AG09319 (cell line): ENCODE measurements around the gene FCER1G.

Experiments
- DNase-seq: peaks from one replicate; pipeline ENCODE4 v3.0.0-alpha.2; 2010; ENCODE audit warnings: low read depth; ENCODE audit errors: extremely low read depth
- TF ChIP-seq, protein P1 (sequence below): IDR thresholded peaks from 2 replicates; pipeline ENCODE4 v1.5.1; 2011; ENCODE audit warnings: low read depth, mild to moderate bottlenecking, inconsistent platforms, low read length, moderate library complexity

The FCER1G gene

GRCh38 chr1:161187311-161187710, 27.8 kb upstream of the FCER1G start:
- DNase-seq = no peak
- TF ChIP-seq, protein P1, sequence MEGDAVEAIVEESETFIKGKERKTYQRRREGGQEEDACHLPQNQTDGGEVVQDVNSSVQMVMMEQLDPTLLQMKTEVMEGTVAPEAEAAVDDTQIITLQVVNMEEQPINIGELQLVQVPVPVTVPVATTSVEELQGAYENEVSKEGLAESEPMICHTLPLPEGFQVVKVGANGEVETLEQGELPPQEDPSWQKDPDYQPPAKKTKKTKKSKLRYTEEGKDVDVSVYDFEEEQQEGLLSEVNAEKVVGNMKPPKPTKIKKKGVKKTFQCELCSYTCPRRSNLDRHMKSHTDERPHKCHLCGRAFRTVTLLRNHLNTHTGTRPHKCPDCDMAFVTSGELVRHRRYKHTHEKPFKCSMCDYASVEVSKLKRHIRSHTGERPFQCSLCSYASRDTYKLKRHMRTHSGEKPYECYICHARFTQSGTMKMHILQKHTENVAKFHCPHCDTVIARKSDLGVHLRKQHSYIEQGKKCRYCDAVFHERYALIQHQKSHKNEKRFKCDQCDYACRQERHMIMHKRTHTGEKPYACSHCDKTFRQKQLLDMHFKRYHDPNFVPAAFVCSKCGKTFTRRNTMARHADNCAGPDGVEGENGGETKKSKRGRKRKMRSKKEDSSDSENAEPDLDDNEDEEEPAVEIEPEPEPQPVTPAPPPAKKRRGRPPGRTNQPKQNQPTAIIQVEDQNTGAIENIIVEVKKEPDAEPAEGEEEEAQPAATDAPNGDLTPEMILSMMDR = no peak

- TF ChIP-seq, protein P1 = no peak
- no peak for DNase-seq
Measured at GRCh38 chr1:161188381-161188780, 26.7 kb upstream of the FCER1G start.

GRCh38 chr1:161189036-161189435, 26.1 kb upstream of the FCER1G start:
- DNase-seq = no peak
- TF ChIP-seq, protein P1 = no peak

GRCh38 chr1:161190962-161191521, 24.1 kb upstream of the FCER1G start:
- no peak for DNase-seq
- TF ChIP-seq, protein P1 = no peak

DNA sequence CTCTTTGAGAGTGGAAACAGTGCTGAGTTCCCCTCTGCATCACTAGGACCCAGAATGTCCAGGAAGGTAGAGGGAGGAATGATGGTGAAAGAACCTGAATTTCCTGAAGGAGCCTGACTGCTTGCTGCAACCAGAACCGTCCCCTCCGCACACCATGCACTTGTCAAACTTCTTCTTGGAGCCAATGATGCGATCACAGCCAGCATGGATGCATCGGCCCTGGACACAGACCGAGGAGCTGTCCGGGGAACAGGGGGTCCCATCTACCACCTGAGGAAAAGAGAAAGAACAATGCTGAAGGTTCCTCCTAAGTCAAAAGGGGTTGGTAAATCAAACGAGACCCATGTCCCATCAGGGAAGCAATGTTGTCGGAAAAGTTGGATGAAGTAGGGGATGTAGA, 23.1 kb upstream of the FCER1G start:
- TF ChIP-seq, protein P1 = no peak

DNA sequence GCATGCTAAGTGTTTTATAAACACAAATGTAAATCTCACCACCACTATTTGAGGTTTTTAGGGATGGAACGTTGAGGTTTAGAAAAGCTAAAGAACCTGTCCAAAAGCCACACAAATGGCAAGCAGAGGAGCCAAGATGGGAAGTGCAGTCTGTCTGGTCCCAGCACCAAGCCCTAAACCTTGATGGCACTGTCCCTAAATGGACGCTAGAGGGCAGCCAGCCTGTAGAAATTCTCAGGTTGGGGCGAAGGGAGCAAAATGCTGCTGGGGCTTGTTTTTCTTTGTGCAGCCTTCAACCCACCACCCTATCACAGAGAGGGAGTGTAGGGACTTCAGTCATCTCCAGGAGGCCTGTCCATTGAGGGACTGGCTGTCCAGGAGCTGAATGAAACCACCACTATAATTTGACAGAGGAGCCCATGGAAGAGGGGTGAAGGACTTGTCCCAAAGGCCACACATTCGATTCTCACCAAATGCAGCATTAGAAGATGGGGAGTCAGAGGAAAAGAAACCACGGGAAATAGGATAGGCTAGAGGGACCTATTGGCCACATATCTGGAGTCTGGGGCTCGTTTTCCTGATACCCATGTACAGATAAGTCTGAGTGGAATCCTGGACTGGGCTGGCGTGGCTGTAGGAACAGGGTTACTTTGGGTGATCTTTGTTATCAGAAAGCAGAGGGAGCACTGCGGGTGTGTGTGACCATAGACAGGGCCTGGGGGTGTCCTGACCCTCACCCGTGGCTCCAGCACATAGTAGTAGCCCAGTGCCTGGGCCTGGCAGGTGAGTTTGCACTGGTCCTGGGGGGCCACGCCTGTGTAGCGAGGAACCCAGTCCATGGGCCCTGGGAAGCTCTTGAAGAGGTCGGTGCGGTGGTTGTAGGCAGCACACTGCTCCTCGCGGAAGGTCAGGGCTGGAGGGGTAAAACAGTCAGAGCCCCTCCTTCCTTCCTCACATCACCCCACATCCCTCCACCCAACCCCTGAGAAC, 22.3 kb upstream of the FCER1G start:
- DNase-seq = peak; percentile 38
- TF ChIP-seq, protein P1 = peak; percentile 95

More for the DNA sequence above, 23.1 kb upstream of the FCER1G start:
- no peak for DNase-seq
